HL-60/S4 treated with retinoic acid at 250 ng/mL for 4 days and 3 days (cell line): Measurements from ENCODE around the gene LIMS2.

ENCODE experiments used
- in situ Hi-C: fragments of 300-500 bp; cut with MboI; formaldehyde crosslinking; loops from 2 replicates; pipeline ENCODE4 v1.7.0; 2022; ENCODE audit warnings: low sequenced_read_pairs

Gene LIMS2

GRCh38 chr2:127678531-127678930, 3.2 kb upstream of the LIMS2 start:
- in situ Hi-C loops: no loop called here

GRCh38 chr2:127676906-127677305, 1.6 kb upstream of the LIMS2 start:
- in situ Hi-C loops: no loop called here

GRCh38 chr2:127674241-127675209, 805 bp downstream of the LIMS2 start:
- in situ Hi-C loops: no loop called here

GRCh38 chr2:127673291-127674069, 1.9 kb downstream of the LIMS2 start:
- in situ Hi-C loops: no loop called here

- in situ Hi-C loops: no loop called here
Observed at GRCh38 chr2:127672341-127673224, 2.7 kb downstream of the LIMS2 start.

GRCh38 chr2:127671557-127672302, 3.6 kb downstream of the LIMS2 start:
- in situ Hi-C loops: no loop called here

GRCh38 chr2:127670957-127671290, 4.4 kb downstream of the LIMS2 start:
- in situ Hi-C loops: no loop called here

- in situ Hi-C loops: no loop called here
Observed at GRCh38 chr2:127670055-127670956, 5.0 kb downstream of the LIMS2 start.

- in situ Hi-C loops: no loop called here
Observed at GRCh38 chr2:127669056-127669455, 6.3 kb downstream of the LIMS2 start.

- in situ Hi-C loops: no loop called here
Observed at GRCh38 chr2:127665267-127665893, 9.9 kb downstream of the LIMS2 start.

GRCh38 chr2:127664895-127665225, 10.5 kb downstream of the LIMS2 start:
- in situ Hi-C loops: no loop called here

GRCh38 chr2:127664065-127664894, 11.1 kb downstream of the LIMS2 start:
- in situ Hi-C loops: no loop called here

- in situ Hi-C loops: no loop called here
Observed at GRCh38 chr2:127663566-127664064, 11.7 kb downstream of the LIMS2 start.

GRCh38 chr2:127662937-127663565, 12.3 kb downstream of the LIMS2 start:
- in situ Hi-C loops: no loop called here

GRCh38 chr2:127661949-127662510, 13.3 kb downstream of the LIMS2 start:
- in situ Hi-C loops: no loop called here

GRCh38 chr2:127661072-127661649, 14.2 kb downstream of the LIMS2 start:
- in situ Hi-C loops: no loop called here

- in situ Hi-C loops: no loop called here
Observed at GRCh38 chr2:127660291-127660578, 15.1 kb downstream of the LIMS2 start.
